GM10248 (cell line): ENCODE measurements around the gene SARS2.

Experiments
- CTCF ChIA-PET: fragments of 300-600 bp; sonication (Branson Sonifier 250); formaldehyde crosslinking; extraction: SDS; loops from one replicate; lab custom pipeline; 2021; ENCODE audit warnings: antibody characterized with exemption; lab: Yijun Ruan, JAX
- POLR2A ChIA-PET: fragments of 350-650 bp; sonication (Branson Sonifier 250); formaldehyde crosslinking; extraction: SDS; loops from one replicate; lab custom pipeline; 2020; ENCODE audit warnings: antibody characterized with exemption; lab: Yijun Ruan, JAX
- DNase-seq: peaks from one replicate; pipeline ENCODE4 v3.0.0; 2012; ENCODE audit errors: extremely low spot score
- CTCF ChIP-seq: IDR thresholded peaks from 2 replicates; pipeline ENCODE4 v1.5.1; 2012; ENCODE audit warnings: mild to moderate bottlenecking, low read depth; ENCODE audit errors: extremely low read depth, missing control alignments, control extremely low read depth

Gene SARS2

DNA sequence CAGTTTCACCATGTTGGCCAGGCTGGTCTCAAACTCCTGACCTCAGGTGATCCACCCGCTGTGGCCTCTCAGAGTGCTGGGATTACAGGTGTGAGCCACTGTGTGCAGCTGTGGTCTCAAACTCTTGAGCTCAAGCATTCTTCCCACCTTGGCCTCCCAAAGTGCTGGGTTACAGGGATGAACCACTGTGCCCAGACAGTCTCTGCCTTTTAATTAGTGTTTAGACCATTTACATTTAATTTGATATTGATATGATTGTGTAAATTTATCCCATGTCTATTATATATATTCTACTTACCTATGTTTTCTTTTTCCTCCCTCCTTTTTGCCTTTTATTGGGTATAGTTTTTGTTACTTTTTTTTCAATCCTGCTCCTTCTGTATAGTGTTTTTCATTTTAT is 28.9 kb downstream of the SARS2 start:
- CTCF ChIA-PET, result interaction anchor here (1.7 to 2.2 kb wide), 3 partner anchors 15 to 132 kb away, joined by 4 to 18 read pairs (median 4); partner anchors contain the start of genes MRPS12 and SARS2
- POLR2A ChIA-PET, result no interaction called here
- no peak for TF ChIP-seq CTCF

GRCh38 chr19:38900743-38901190 is 29.8 kb downstream of the SARS2 start:
- TF ChIP-seq CTCF, result no peak
- CTCF ChIA-PET, result interaction anchor here (1.0 to 2.2 kb wide), 8 partner anchors 14 to 497 kb away, joined by 3 to 18 read pairs (median 5); partner anchors contain the start of genes FAM98C, MRPS12 and SARS2
- POLR2A ChIA-PET, result no interaction called here
- no peak for DNase-seq

More for the DNA sequence above, 28.9 kb downstream of the SARS2 start:
- DNase-seq, result no peak

DNA sequence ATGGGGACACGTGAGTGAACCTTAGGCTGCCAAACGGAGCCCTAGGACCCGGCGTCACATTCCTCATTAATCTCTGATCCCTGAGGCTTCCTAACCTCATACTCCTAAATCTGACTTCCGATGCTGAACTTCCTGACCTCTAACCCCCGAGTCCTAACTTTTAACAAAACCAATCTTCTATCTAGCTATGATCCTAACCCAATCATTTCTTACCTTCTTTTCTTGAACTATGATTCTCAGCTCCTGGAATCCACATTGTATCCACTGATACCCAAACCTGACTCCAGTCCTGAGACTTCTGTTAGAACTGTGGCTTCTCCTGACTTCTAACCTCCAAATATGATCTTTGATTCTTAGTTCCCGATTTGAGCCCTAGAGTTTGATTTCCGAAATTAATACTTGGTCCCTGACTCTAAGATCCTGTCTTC is 30.3 kb downstream of the SARS2 start:
- DNase-seq, result no peak
- TF ChIP-seq CTCF, result no peak
- ChIA-PET CTCF (interaction anchor here (1.0 to 2.2 kb wide), 9 partner anchors 8 to 497 kb away, joined by 3 to 18 read pairs (median 4); partner anchors contain the start of genes FAM98C, MRPS12 and SARS2), POLR2A (interaction anchor here (0.7 to 1.0 kb wide), 3 partner anchors 20 to 69 kb away, joined by 3 read pairs; partner anchors contain the start of gene ECH1)

DNA sequence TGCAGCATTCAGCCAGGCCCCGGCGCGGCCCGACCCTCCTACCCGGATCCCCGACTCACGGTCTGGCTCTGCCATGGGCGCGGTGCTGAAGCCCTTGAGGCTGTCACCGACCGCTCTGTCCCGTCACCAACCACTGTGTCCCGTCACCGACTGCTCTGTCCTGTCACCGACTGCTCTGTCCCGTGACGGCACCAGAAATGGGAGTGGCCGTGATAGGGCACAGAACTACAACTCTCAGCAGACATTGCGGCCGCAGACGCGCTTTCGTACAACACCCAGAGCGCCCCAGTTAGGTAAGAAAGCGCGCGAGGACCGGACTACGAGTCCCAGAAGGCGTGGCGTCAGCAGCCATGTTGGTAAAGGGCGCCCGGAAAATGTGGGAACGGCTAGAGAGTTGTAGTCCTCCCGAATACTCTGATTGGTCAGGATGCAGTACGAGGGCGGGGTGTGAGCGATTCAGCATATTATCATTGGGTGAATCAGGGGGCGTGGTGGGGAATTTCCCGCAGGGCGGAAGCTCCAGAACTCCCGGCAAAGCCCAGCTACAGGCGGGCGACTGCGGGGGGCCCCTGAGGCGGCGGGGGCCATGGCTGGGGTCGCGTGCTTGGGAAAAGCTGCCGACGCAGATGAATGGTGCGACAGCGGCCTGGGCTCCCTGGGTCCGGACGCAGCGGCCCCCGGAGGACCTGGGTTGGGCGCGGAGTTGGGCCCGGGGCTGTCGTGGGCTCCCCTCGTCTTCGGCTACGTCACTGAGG is 30.9 kb downstream of the SARS2 start, which contains the start of the genes NFKBIB and SIRT2:
TSS of gene NFKBIB (plus strand) at position 523 of the 755 bp plus-strand sequence. CDS start at position 587, 64 bp downstream.
TSS of gene SIRT2 (minus strand) at position 172 of the 755 bp plus-strand sequence. CDS start at position 75, 97 bp downstream.
- ChIA-PET CTCF (interaction anchor here (1.0 to 2.2 kb wide), 9 partner anchors 8 to 496 kb away, joined by 3 to 18 read pairs (median 4); partner anchors contain the start of genes FAM98C, MRPS12 and SARS2), POLR2A (interaction anchor here (0.7 to 1.0 kb wide), 3 partner anchors 20 to 68 kb away, joined by 3 read pairs; partner anchors contain the start of gene ECH1)
- peak; percentile 99 for DNase-seq
- TF ChIP-seq CTCF, result no peak

DNA sequence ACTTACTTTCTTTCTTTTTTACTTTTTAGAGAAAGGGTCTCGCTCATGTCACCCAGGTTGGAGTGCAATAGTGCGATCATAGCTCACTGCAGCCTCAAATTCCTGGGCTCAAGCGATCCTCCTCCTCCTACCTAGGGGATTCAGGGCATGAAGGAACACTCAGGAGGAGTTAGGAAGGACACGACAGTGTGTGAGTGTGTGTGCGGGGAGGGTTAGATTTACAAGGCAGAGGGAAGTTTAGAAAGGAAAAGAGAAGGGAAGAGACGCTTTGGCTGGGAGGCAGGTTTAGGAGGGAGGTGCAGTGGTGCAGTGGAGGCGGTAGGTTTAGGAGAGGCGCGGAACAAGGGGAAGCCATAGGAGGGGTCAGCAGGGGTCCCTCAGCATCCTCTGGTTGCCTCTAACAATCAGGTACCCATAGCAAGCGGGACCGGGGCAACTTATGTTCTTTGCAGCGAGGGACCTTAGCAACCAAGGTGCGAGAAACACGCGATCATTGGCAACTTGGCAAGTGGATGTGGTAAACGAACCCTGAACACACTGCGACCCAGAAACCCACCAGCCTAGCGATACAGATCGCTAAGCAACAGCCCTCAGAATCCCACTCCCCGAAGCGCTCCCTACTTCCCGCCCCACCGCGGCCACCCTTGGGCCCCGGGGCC is 31.6 kb downstream of the SARS2 start:
- POLR2A ChIA-PET, result no interaction called here

More for the DNA sequence above, 31.6 kb downstream of the SARS2 start:
- CTCF ChIA-PET, result interaction anchor here (0.7 kb wide), 1 partner anchor 11 kb away, joined by 3 read pairs; no protein-coding TSS in a partner anchor
- TF ChIP-seq CTCF, result no peak
- DNase-seq, result no peak
